ENCODE measurements around the gene PKN2.

PKN2 gene

GRCh38 chr1:88883156-88883555, 199.1 kb downstream of the PKN2 start:
- Histone ChIP-seq H3K4me2 (ENCODE audit: low read length) (no peak overlapping the region), H4K20me1 (ENCODE audit: control insufficient read depth, insufficient read depth, low read depth, low read length) (no peaks in the 10 kb centered on the region), H3K79me2 (ENCODE audit: control insufficient read depth, low read length) (peaks cover 49% of the 10 kb centered on the region), H3K4me3 (ENCODE audit: low read length) (no peak overlapping the region), H3K36me3 (ENCODE audit: control insufficient read depth, low read length) (peaks cover 77% of the 10 kb centered on the region), H3F3A (ENCODE audit: control insufficient read depth, insufficient read depth) (peaks cover 11% of the 10 kb centered on the region; the same call in 1 of the 2 replicates), H3K4me1 (ENCODE audit: control insufficient read depth, low read length) (no peaks in the 10 kb centered on the region; the same call in 1 of the 2 replicates), H3K27me3 (ENCODE audit: control insufficient read depth, low read length) (no peaks in the 10 kb centered on the region), H3K9me2 (replicated peaks; ENCODE audit: control insufficient read depth, low read length) (no peaks in the 10 kb centered on the region), H3K27ac (ENCODE audit: low read depth, low read length) (no peak overlapping the region), H3K9me3 (ENCODE audit: control insufficient read depth, insufficient read depth, low read length) (no peaks in the 10 kb centered on the region)
- no peak for TF ChIP-seq EZH2phosphoT487 (IDR thresholded peaks at IDR 0.05; ENCODE audit: borderline replicate concordance, low read length)
- TF ChIP-seq CTCF (IDR thresholded peaks at IDR 0.05; ENCODE audit: low read depth, low read length, poor library complexity, severe bottlenecking): no peak
